Right cardiac atrium (tissue), 5 donors: Measurements from ENCODE around the gene USP3. TPM values are rescaled to one million over a fixed set of nuclear protein-coding genes. Genes with fewer than 3 reads are reported as not detected.

ENCODE experiments used
- ATAC-seq, 2 donors: fragments of 200-7000 bp; cut with Tn5 transposase; one replicate each; pipeline versions ENCODE4 v1.8.0 to v1.9.1; 2020; ENCODE audit warnings: moderate library complexity in 2 of 2, mild to moderate bottlenecking in 1 of 2
- DNase-seq, 3 donors: peaks; one replicate each; pipeline ENCODE4 v3.0.0-alpha.2; 2020
- H3K27ac ChIP-seq: one replicate; pipeline ENCODE4 v1.5.1; 2013; ENCODE audit warnings: mild to moderate bottlenecking, low read length, control low read depth, moderate library complexity
- H3K27me3 ChIP-seq: one replicate; pipeline ENCODE4 v1.6.1; 2013; ENCODE audit not compliant: control insufficient read depth, insufficient read depth
- H3K4me1 ChIP-seq: one replicate; pipeline ENCODE4 v1.6.1; 2013; ENCODE audit warnings: low read length; ENCODE audit not compliant: control insufficient read depth, insufficient read depth
- H3K4me3 ChIP-seq: one replicate; pipeline ENCODE4 v1.5.1; 2013; ENCODE audit warnings: low read length, control low read depth
- H3K9me3 ChIP-seq: one replicate; pipeline ENCODE4 v1.6.1; 2013; ENCODE audit warnings: low read length; ENCODE audit not compliant: control insufficient read depth
- WGBS: extraction: QIAGEN DNeasy Blood & Tissue Kit; methylation state at CpG from one replicate; pipeline ENCODE4 v1.1.7; 2013; 5-methylcytosine and 5-hydroxymethylcytosine counted together
- intact Hi-C, 4 donors: fragments of 100-400 bp; cut with DNase I; formaldehyde crosslinking; loops; one replicate each; pipeline versions ENCODE4 v1.11.0 to v1.14.0; 2022 to 2023
- polyA plus RNA-seq: library from polyadenylated mRNA; stranded (reverse); fragments of 200-250 nt; gene quantifications from one replicate; pipeline ENCODE4 v1.2.3, GENCODE V29; 2013
- total RNA-seq, 4 donors: library from RNA; stranded (reverse); fragmentation: NEBNext Ultra II Directional; extraction: Animal tissue kit (Norgen Biotek cat#: 25700); gene quantifications; one replicate each; pipeline ENCODE4 v1.2.1, GENCODE V29; 2021
- donor health status: healthy with polysubstance abuse.
- donor health status: DM: no; HTN: yes; CAD: no.
- donor health status: DM: no; HTN: no; CAD: no.
- donor health status: DM: no; HTN: yes; CAD: no; lungs with severe emphysema.
- donor health status: DM: yes; HTN: yes; CAD: no.

USP3 gene
- total and polyA plus RNA-seq, 5 donors = 7.8 to 26.0 (median 21.0) TPM

DNA sequence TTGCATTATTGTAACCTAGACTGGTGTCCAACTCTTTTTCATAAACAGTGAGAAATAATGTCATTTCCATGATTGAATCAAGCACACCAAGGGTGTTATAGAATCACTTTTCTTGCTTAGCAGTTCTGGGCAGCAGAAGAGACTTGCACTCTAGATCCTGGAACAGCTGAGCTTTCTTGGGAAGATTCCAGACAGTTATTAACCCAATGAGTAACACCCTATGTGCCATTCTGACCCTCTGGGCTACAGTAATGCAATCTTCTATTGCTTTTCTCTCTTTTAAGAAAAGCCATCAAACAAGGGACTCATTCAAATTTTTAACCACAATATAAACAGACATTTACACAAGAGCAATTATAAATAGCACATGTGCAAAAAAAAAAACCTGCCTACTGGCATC is 39.3 kb upstream of the USP3 start:
- intact Hi-C loops = no loop called here
- Histone ChIP-seq H3K9me3 (no peaks in the 10 kb centered on the region), H3K4me1 (no peaks in the 10 kb centered on the region), H3K27ac (no peak overlapping the region), H3K4me3 (no peak overlapping the region), H3K27me3 (no peaks in the 10 kb centered on the region)
- DNase-seq = no peak
- ATAC-seq = no peak

DNA sequence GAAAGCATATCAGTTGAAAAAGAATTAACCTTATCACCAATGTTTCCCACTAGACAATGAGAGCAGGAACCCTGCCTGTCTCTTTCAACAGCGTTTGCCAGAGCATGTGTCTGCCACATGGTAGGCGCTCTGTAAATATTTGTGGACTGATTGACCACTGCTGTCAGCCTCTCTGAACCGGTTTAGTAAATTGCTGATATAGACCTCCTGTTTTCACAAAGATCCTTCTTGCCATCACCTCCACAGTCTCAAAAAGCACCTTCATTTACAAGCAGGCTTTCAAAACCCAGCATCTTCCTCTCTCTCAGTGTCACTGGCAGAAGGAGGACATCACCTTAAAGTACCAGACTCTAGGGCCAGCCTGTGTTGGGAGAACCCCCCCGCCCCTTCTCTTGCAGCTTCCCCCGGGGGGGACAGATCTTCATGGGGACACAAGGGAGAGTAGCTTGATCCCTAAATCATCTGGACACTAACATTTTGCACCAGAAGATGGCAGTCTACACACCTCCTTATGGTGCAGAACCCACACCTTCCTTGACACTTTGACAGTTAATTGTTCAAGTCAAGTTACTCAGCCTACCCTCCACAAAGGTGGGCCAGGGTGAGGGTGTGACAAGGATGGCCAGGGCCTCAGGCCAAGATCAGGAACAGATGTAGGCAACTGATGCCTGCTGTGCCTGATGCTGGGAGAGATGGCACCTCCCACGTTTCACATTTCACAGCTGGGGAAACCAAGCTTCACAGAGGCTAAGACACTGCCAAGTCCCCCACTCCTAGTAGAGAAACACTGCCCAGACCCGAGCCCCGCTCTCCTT is 37.8 kb upstream of the USP3 start:
- H3K4me3 ChIP-seq = no peak overlapping the region
- no peak for DNase-seq

DNA sequence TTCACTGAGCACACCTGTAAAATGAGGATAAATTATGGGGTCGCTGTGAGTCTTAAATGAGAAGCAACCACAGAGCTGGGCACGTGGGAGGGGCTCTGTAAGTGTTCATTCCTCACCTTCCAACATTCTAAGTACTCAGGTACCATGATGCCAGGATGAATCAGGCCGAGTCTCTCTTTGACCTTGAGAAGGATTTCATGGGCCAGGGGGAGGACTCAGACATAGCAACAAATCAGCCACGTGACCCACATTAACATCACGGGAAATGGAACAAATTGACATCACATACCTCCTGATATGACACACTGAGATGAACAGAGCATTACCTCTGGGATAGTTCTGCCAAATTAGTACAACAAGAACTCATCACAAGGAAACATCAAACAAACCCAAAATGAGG is 35.2 kb upstream of the USP3 start:
- Histone ChIP-seq H3K4me3 (no peak overlapping the region), H3K27ac (no peak overlapping the region), H3K9me3 (no peaks in the 10 kb centered on the region), H3K4me1 (peaks cover 3% of the 10 kb centered on the region), H3K27me3 (no peaks in the 10 kb centered on the region)
- WGBS = 83% methylated on average over 5 of the region's 5 CpGs
- no peak for DNase-seq
- intact Hi-C loops = no loop called here
- ATAC-seq = no peak

More for the DNA sequence above, 37.8 kb upstream of the USP3 start:
- no peaks in the 10 kb centered on the region for H3K27me3 ChIP-seq
- intact Hi-C loops = loop anchor here in 1 of 4 donors (2.0 kb wide), 1 partner anchor 132 kb away; no protein-coding TSS in a partner anchor
- 17% methylated on average over 8 of the region's 8 CpGs for WGBS
- H3K27ac ChIP-seq = no peak overlapping the region
- H3K4me1 ChIP-seq = no peaks in the 10 kb centered on the region
- H3K9me3 ChIP-seq = no peaks in the 10 kb centered on the region
- peak; percentile 75 to 77 for ATAC-seq

DNA sequence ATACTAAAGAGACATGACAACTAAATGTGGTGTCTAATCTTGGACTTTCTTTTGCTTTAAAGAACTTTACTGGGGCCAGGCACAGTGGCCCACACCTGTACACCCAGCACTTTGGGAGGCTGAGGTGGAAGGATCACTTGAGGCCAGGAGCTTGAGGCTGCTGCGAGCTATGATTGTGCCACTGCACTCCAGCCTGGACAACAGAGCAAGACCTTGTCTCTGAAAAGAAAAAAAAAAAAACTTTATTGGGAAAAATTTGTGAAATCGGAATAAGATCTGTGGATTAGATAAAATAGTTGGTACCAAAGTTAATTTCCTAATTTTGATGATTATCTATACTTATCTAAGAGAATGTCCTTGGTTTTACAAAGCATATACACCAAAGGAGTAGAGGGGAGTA is 34.4 kb upstream of the USP3 start:
- intact Hi-C loops = no loop called here
- 77% methylated on average over 2 of the region's 2 CpGs for whole genome bisulfite sequencing
- ATAC-seq (no peak), DNase-seq (no peak)
- Histone ChIP-seq H3K9me3 (no peaks in the 10 kb centered on the region), H3K4me3 (no peak overlapping the region), H3K27ac (no peak overlapping the region), H3K27me3 (no peaks in the 10 kb centered on the region), H3K4me1 (peaks cover 4% of the 10 kb centered on the region)

DNA sequence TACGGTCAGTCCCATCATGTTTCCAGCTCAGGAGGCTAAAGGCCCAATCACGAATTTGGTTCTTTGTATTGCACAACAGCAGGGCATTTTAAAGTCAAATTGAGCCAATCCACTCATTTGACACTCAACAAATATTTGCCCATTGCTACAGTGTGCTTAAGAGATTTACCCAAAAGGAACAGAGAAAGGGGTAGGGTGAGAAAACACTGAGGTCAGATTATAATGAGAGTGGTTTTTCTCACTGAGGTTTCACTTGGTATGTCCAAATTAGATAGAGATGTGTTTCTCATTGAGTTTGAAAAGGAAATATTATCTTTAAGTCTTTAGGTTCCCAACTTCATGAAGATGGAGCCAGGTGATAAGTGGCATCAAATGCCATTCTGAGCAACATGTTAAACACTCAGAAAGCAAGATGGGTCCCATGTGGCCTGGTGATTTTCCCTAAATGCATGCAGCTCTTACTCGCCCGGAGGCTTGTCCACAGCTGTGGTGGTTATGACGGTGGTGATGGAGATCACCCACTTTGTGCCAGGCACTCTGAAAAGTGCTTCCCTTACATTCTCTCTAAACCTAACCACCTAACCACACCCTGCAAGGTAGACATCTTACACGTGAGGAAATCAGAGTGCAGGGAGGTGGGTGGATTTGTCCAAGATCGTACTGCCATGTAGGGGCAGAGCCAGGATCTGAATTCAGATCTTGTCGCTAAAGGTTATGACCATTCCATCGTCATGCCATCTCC is 31.2 kb upstream of the USP3 start:
- 90% methylated on average over 9 of the region's 9 CpGs for WGBS
- no peak overlapping the region for H3K27ac ChIP-seq
- H3K4me1 ChIP-seq = peaks cover 4% of the 10 kb centered on the region
- H3K4me3 ChIP-seq = no peak overlapping the region
- H3K9me3 ChIP-seq = no peaks in the 10 kb centered on the region
- DNase-seq = no peak
- no peaks in the 10 kb centered on the region for H3K27me3 ChIP-seq
- intact Hi-C loops = no loop called here
- ATAC-seq = no peak

DNA sequence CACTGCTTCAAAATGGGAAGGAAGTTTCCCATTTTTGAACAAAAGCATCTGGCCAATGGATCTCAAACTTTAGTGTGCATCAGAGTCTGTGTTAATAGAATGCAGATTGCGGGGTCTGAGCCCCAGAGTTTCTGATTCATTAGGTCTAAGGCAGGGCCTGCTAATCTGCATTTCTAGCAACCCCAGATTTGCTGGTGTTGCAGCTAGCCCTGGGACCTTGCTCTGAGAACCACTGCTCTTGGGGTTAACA is 30.7 kb upstream of the USP3 start:
- no peak overlapping the region for H3K27ac ChIP-seq
- H3K9me3 ChIP-seq = no peaks in the 10 kb centered on the region
- no peak overlapping the region for H3K4me3 ChIP-seq
- 96% methylated on average over 1 of the region's 1 CpG for WGBS
- ATAC-seq (no peak), DNase-seq (no peak)
- H3K4me1 ChIP-seq = peaks cover 4% of the 10 kb centered on the region
- intact Hi-C loops = no loop called here
- no peaks in the 10 kb centered on the region for H3K27me3 ChIP-seq

DNA sequence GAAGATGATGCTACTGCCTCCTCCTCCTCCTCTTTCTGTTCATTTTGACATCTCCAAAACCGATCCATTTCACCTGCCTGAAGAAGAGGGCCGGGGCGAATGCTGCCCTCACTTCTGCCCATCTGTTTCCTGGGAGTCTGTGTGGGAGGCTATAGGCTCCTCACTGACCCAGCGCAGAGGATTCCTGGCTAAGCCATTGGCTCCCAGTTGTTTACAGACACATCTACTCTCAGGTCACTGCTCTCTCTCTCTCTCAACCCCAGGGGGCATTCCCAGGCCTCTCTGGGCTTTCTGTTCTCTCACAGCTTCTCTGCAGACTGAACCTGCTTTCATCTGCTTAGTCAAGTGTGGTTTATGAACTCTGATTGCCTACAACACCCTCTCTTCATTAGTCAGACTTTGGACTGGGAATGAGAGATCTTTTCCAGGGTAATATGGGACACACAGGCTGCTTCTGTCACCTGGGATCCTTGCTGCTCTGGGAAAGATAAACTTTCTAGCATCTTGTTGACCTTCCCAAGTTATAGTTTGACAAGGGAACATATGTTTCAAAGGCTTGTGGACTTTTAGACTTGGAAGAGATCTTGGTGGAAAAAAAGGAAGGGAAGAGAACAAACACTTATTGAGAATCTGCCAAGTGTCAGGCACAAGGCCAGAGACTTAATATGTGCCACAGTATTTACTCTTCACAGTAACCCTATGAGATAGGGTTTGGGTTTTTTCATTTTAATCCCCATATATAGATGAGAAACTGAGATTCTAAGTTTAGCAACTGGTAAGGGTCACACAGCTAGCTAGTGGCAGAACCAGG is 30.2 kb upstream of the USP3 start:
- DNase-seq (no peak), ATAC-seq (peak; percentile 18 to 38)
- intact Hi-C loops = no loop called here
- 64% methylated on average over 4 of the region's 4 CpGs for WGBS
- Histone ChIP-seq H3K4me1 (peaks cover 4% of the 10 kb centered on the region), H3K27me3 (no peaks in the 10 kb centered on the region), H3K9me3 (no peaks in the 10 kb centered on the region), H3K4me3 (no peak overlapping the region), H3K27ac (no peak overlapping the region)

DNA sequence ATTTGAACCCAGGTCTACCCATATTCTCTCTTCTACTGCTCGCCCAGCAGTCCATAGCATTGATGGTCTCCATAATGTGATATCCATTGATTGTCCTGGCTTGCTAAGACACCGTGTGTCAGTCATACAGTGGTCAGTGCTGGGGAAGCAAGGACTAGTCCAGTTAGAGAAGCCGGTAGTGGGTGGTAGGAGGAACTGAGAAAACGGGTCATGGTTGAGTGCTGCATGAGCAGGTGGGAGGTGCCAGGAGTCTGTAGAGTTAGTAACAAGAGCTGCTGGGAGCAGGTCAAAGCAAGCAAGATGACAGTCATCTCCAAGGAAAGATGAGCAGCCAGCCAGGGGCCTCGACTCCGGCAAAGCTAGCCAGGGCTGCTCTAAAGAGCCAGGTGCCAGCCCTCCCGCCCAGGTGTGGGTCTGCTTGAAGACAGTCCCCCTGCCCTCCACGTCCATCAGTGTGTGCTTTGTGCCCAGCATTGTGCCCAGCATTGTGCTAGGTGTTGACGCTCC is 29.5 kb upstream of the USP3 start:
- Histone ChIP-seq H3K4me3 (no peak overlapping the region), H3K4me1 (peaks cover 4% of the 10 kb centered on the region), H3K27me3 (no peaks in the 10 kb centered on the region), H3K27ac (no peak overlapping the region), H3K9me3 (no peaks in the 10 kb centered on the region)
- DNase-seq (no peak), ATAC-seq (peak; percentile 38 to 40)
- intact Hi-C loops = no loop called here
- 89% methylated on average over 9 of the region's 9 CpGs for WGBS

DNA sequence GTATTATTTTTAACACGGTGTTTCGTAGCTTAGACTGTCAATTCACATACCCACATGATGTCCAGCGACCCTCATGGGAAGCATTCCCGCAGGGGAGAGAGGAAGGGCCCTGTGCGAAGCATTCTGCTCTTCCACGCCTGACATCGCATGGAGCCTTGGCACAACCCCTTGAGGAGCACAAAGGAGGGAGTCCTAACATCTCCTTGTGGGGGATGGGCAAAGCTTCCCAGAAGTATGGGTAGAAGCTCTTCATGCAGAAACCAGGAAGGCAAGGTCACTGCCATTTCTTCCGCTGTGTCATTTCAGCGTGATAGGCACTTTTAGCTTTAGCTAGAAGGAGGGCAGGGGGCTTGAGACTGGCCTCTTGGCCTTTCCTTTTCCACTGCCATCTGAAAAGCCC is 28.7 kb upstream of the USP3 start:
- DNase-seq (no peak), ATAC-seq (no peak)
- 93% methylated on average over 9 of the region's 9 CpGs for WGBS
- Histone ChIP-seq H3K9me3 (no peaks in the 10 kb centered on the region), H3K4me1 (peaks cover 4% of the 10 kb centered on the region), H3K4me3 (no peak overlapping the region), H3K27ac (no peak overlapping the region), H3K27me3 (no peaks in the 10 kb centered on the region)
- intact Hi-C loops = no loop called here

DNA sequence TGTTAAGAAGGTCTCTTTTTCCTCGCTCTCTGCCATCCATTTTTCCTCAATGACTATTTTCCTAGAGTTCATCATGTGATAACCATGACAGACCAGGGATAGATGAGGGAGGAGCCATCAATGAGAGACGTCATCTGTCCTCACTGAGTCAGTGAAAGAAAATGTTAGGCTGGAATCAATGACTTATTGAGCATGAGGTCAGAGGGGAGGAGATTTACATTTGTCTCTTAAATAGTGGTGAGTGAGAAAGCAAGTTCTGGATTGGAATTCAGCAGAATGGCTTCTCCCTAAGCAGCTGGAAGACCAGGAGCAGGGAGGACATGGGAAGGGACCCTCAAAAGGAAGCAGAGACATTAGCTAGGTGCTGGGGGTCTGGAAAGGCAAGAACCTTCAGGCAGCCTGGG is 28.2 kb upstream of the USP3 start:
- Histone ChIP-seq H3K27ac (no peak overlapping the region), H3K9me3 (no peaks in the 10 kb centered on the region), H3K4me1 (peaks cover 4% of the 10 kb centered on the region), H3K4me3 (no peak overlapping the region), H3K27me3 (no peaks in the 10 kb centered on the region)
- ATAC-seq (peak in 1 of 2 donors; percentile 54), DNase-seq (no peak)
- 62% methylated on average over 2 of the region's 2 CpGs for WGBS
- intact Hi-C loops = no loop called here

DNA sequence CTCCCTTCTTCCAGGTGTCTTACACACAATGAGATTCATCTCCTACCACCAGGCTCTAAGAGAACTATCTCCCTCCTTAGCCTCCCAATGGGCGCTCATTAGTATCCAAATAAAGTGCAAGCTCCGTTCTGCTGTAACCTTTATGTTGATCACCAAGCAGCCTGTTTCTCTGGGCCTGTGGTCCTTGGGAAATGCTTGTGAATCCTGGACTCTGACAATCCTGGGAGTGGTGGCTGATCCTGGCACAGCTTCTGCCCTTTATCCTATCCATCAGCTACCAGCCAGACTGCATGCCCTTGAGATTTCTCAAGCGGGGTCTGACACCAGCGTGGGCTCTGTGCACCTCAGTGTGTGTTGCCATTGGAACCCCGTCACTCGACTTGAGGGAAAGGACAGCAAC is 26.1 kb upstream of the USP3 start:
- H3K4me3 ChIP-seq = no peak overlapping the region
- intact Hi-C loops = no loop called here
- DNase-seq = no peak

More for the DNA sequence above, 26.1 kb upstream of the USP3 start:
- no peak overlapping the region for H3K27ac ChIP-seq
- no peaks in the 10 kb centered on the region for H3K9me3 ChIP-seq
- 90% methylated on average over 6 of the region's 6 CpGs for WGBS
- no peaks in the 10 kb centered on the region for H3K27me3 ChIP-seq
- no peak for ATAC-seq
- H3K4me1 ChIP-seq = peaks cover 4% of the 10 kb centered on the region
